Astrocyte of the spinal cord (primary cell): ENCODE measurements around the gene ZNF574.

Source experiments
- DNase-seq: peaks from one replicate; pipeline ENCODE4 v3.0.0; 2011; ENCODE audit warnings: low read depth, low spot score
- H3K4me3 ChIP-seq: 2 replicates; pipeline ENCODE4 v1.5.1; 2011; ENCODE audit warnings: low read depth, mild to moderate bottlenecking, low read length, moderate library complexity
- CTCF ChIP-seq: IDR thresholded peaks from 2 replicates; pipeline ENCODE4 v1.5.1; 2012; ENCODE audit warnings: low read depth, mild to moderate bottlenecking, low read length, inconsistent platforms
- in situ Hi-C: cut with HindIII; loops from 2 replicates; pipeline ENCODE4 v1.10.0; 2017; ENCODE audit warnings: low sequenced_read_pairs

Gene ZNF574

GRCh38 chr19:42111384-42111783, 35.4 kb downstream of the ZNF574 start:
- no peak overlapping the region for H3K4me3 ChIP-seq
- no peak for TF ChIP-seq CTCF
- DNase-seq: no peak
- in situ Hi-C loops: no loop called here

DNA sequence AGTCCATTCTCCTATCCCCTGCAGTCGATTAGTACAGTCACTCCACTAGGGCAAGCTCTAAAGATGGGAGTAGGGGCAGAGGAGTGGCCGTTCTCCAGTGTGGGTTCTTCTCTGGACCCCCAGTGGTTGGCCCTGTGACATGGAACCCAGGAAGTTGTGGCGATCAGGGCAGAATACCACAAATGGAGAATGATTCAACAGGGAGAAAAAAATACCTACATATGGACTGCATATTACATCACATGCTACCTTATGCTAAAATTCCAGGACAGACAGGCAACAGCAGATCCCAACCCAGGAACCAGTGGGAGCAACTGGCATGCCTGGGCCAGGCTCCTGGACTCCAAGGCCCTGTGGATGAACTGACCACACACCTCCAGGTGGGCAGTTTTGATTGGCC, 35.8 kb downstream of the ZNF574 start:
- H3K4me3 ChIP-seq: no peak overlapping the region
- TF ChIP-seq CTCF: no peak
- in situ Hi-C loops: no loop called here
- peak; percentile 45 for DNase-seq

- TF ChIP-seq CTCF: peak; percentile 42
- in situ Hi-C loops: no loop called here
- peak; percentile 95 for DNase-seq
- H3K4me3 ChIP-seq: no peak overlapping the region
Measured at GRCh38 chr19:42113641-42114348, 37.8 kb downstream of the ZNF574 start.

GRCh38 chr19:42114412-42114811, 38.4 kb downstream of the ZNF574 start:
- in situ Hi-C loops: no loop called here
- H3K4me3 ChIP-seq: no peak overlapping the region
- DNase-seq: no peak
- TF ChIP-seq CTCF: no peak

- TF ChIP-seq CTCF: no peak
- in situ Hi-C loops: no loop called here
- no peak for DNase-seq
- no peak overlapping the region for H3K4me3 ChIP-seq
Measured at GRCh38 chr19:42115219-42115618, 39.3 kb downstream of the ZNF574 start.

DNA sequence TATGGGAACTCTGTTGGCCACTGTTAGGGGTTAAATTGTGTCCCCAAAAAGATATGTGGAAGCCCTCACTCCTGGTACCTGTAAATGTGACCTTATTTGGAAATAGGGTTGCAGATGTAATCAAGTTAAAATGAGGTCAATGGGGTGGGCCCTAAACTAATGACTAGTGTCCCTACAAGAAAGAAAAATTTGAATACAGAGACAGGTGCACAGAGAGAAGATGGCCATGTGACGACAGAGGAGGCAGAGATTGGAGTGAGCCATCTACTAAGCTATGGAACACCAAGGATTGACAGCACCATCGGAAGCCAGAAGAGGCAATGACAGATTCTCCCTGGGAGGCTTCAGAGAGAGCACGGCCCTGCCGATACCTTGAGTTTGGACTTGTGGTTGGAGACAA, 39.7 kb downstream of the ZNF574 start:
- TF ChIP-seq CTCF: no peak
- no peak overlapping the region for H3K4me3 ChIP-seq
- DNase-seq: no peak
- in situ Hi-C loops: no loop called here
